ENCODE measurements around the gene IFT122. TPM values are rescaled to one million over a fixed set of nuclear protein-coding genes. Genes with fewer than 3 reads are reported as not detected.
A peak's percentile ranks its signal among the peaks of the same experiment; 100 is the strongest.

The IFT122 gene
- total and polyA plus RNA-seq, 12 donors: 15.7 to 38.4 (median 23.6) TPM

GRCh38 chr3:129567939-129568338, 127.9 kb downstream of the IFT122 start:
- Histone ChIP-seq H3K36me3 (replicated peaks in 1 of 2) (peaks cover 0 to 59% of the 10 kb centered on the region in 2 donors), H3K4me3 (no peak overlapping the region), H3K27me3 (no peaks in the 10 kb centered on the region), H3K27ac (peak overlapping the region in 1 of 5 donors; percentile 58), H3K4me1 (replicated peaks in 1 of 2) (no peaks in the 10 kb centered on the region), H3K9me3 (replicated peaks in 1 of 3) (no peaks in the 10 kb centered on the region)
- DNase-seq: no peak
- no peak for TF ChIP-seq CTCF (IDR thresholded peaks at IDR 0.05)
- TF ChIP-seq POLR2A (IDR thresholded peaks at IDR 0.05): no peak
- intact Hi-C loops (cut with DNase I): no loop called here
- WGBS, 4 donors: 54 to 70% (median 66%) methylated on average over 6 of the region's 6 CpGs

GRCh38 chr3:129569856-129570255, 129.8 kb downstream of the IFT122 start:
- Histone ChIP-seq H3K27ac (no peak overlapping the region), H3K9me3 (replicated peaks in 1 of 3) (no peaks in the 10 kb centered on the region), H3K4me1 (replicated peaks in 1 of 2) (no peaks in the 10 kb centered on the region), H3K36me3 (replicated peaks in 1 of 2) (peaks cover 0 to 73% of the 10 kb centered on the region in 2 donors), H3K4me3 (no peak overlapping the region), H3K27me3 (no peaks in the 10 kb centered on the region)
- WGBS, 4 donors: 87 to 97% (median 93%) methylated on average over 6 to 7 of the region's 7 CpGs
- intact Hi-C loops (cut with DNase I): no loop called here
- TF ChIP-seq POLR2A (IDR thresholded peaks at IDR 0.05): no peak
- TF ChIP-seq CTCF (IDR thresholded peaks at IDR 0.05): no peak
- DNase-seq: no peak

Small RNA genes within 50 kb of the gene (small RNA-seq; reads per million reads assigned to genes)
- 9.1 to 16.0 reads per million in 2 donors for gene SNORA7B

Other genes with a start within 250 kb of the IFT122 start
- gene COPG1, start 190.6 kb upstream of the IFT122 start, total RNA-seq: 100 to 1,000 TPM; 105 to 318 (median 166) TPM
- gene COPG1, start 190.6 kb upstream of the IFT122 start, polyA plus RNA-seq: 100 to 1,000 TPM in 2 of 3 donors, 10 to 100 TPM in 1; 84.9 to 182 (median 160) TPM
- 10 to 100 TPM; 17.3 to 39.7 (median 25.4) TPM for gene HMCES, start 161.4 kb upstream of the IFT122 start, total RNA-seq
- gene HMCES, start 161.4 kb upstream of the IFT122 start, polyA plus RNA-seq: 10 to 100 TPM; 16.0 to 29.4 (median 19.9) TPM
- gene EFCAB12, start 11.6 kb upstream of the IFT122 start, total RNA-seq: 1 to 10 TPM in 2 of 9 donors, under 1 TPM in 6, not detected in 1; 0.17 to 1.3 (median 0.39) TPM
- 1 to 10 TPM in 2 of 3 donors, under 1 TPM in 1; 0.37 to 3.9 (median 2.8) TPM for gene EFCAB12, start 11.6 kb upstream of the IFT122 start, polyA plus RNA-seq
- gene MBD4, start 276 bp upstream of the IFT122 start, total RNA-seq: 10 to 100 TPM in 8 of 9 donors, 1 to 10 TPM in 1; 9.9 to 32.3 (median 26.0) TPM
- gene MBD4, start 276 bp upstream of the IFT122 start, polyA plus RNA-seq: 10 to 100 TPM; 13.3 to 28.9 (median 13.4) TPM
- gene RHO, start 88.4 kb downstream of the IFT122 start, total RNA-seq: not detected
- not detected for gene RHO, start 88.4 kb downstream of the IFT122 start, polyA plus RNA-seq
- not detected for gene H1-8, start 103.0 kb downstream of the IFT122 start, total RNA-seq
- not detected for gene H1-8, start 103.0 kb downstream of the IFT122 start, polyA plus RNA-seq
- gene PLXND1, start 166.5 kb downstream of the IFT122 start, total RNA-seq: 100 to 1,000 TPM in 8 of 9 donors, 10 to 100 TPM in 1; 54.8 to 191 (median 146) TPM
- 100 to 1,000 TPM in 2 of 3 donors, 10 to 100 TPM in 1; 41.2 to 370 (median 130) TPM for gene PLXND1, start 166.5 kb downstream of the IFT122 start, polyA plus RNA-seq